HepG2 (cell line): ENCODE results near the gene APLF. TPM values are rescaled to one million over a fixed set of nuclear protein-coding genes. Genes with fewer than 3 reads are reported as not detected.

ENCODE experiments used
- ETV6 ChIP-seq: sonication (generic); formaldehyde crosslinking; conservative IDR thresholded peaks from 2 replicates; pipeline ENCODE4 v1.4.0; 2020; ENCODE audit warnings: missing genetic modification reagents
- KDM5A ChIP-seq: fragments of 200-600 bp; sonication (generic); IDR thresholded peaks from 2 replicates; pipeline ENCODE4 v1.7.0; 2018; ENCODE audit warnings: antibody characterized with exemption, mild to moderate bottlenecking, low read length, borderline replicate concordance
- SALL2 ChIP-seq: sonication (generic); formaldehyde crosslinking; IDR thresholded peaks from 2 replicates; pipeline ENCODE4 v1.8.1; 2023; ENCODE audit warnings: mild to moderate bottlenecking, missing genetic modification reagents, inconsistent platforms
- TCF7 ChIP-seq: sonication (generic); IDR thresholded peaks from 2 replicates; pipeline ENCODE4 v1.6.1; 2016; ENCODE audit warnings: antibody characterized with exemption, low read depth
- WIZ ChIP-seq: sonication (generic); formaldehyde crosslinking; IDR thresholded peaks from 2 replicates; pipeline ENCODE4 v1.5.1; 2020; ENCODE audit warnings: mild to moderate bottlenecking, missing genetic modification reagents
- ZBTB38 ChIP-seq: sonication (generic); formaldehyde crosslinking; IDR thresholded peaks from 2 replicates; pipeline ENCODE4 v1.5.1; 2020; ENCODE audit warnings: mild to moderate bottlenecking, missing genetic modification reagents
- ZNF530 ChIP-seq: sonication (generic); formaldehyde crosslinking; IDR thresholded peaks from 2 replicates; pipeline ENCODE4 v1.5.0; 2020; ENCODE audit warnings: low read depth, mild to moderate bottlenecking, missing genetic modification reagents
- polyA plus RNA-seq, 8 experiments: library from polyadenylated mRNA; depleted of rRNA in 3 of 8; stranded (reverse) in 7 of 8; unstranded in 1 of 8; fragments of >200 nt; fragmentation: Illumina TruSeq in 4 of 8; extraction: Trizol in 4 of 8; gene quantifications; 2 replicates each; pipeline versions ENCODE4 v1.2.1 to v1.2.3, GENCODE V29; 2011 to 2016; ENCODE audit warnings: low read depth in 4 of 8, missing spikeins in 1 of 8, mixed read lengths in 1 of 8; ENCODE audit not compliant: insufficient read depth in 1 of 8
- total RNA-seq, 5 experiments: library from RNA; depleted of rRNA; stranded (reverse); fragments of >200 nt; fragmentation: Illumina TruSeq; extraction: Trizol; gene quantifications; 2 replicates each; pipeline ENCODE4 v1.2.3, GENCODE V29; 2016; ENCODE audit warnings: low read depth in 1 of 5
- TF ChIP-seq, protein P1 (sequence below): sonication (generic); formaldehyde crosslinking; IDR thresholded peaks from 2 replicates; pipeline ENCODE4 v1.5.0; 2020; ENCODE audit warnings: mild to moderate bottlenecking, missing genetic modification reagents
- TF ChIP-seq, protein P2 (sequence below): sonication (generic); formaldehyde crosslinking; IDR thresholded peaks from 2 replicates; pipeline ENCODE4 v1.4.0; 2020; ENCODE audit warnings: missing genetic modification reagents, borderline replicate concordance
- TF ChIP-seq, protein P3 (sequence below): sonication (generic); formaldehyde crosslinking; IDR thresholded peaks from 2 replicates; pipeline ENCODE4 v1.4.0; 2020; ENCODE audit warnings: low read depth, mild to moderate bottlenecking, missing genetic modification reagents
- TF ChIP-seq, protein P4 (sequence below): sonication (generic); formaldehyde crosslinking; IDR thresholded peaks from 2 replicates; pipeline ENCODE4 v1.4.0; 2020; ENCODE audit warnings: missing genetic modification reagents
- TF ChIP-seq, protein P5 (sequence below): sonication (generic); formaldehyde crosslinking; IDR thresholded peaks from 2 replicates; pipeline ENCODE4 v1.9.0; 2021; ENCODE audit warnings: missing genetic modification reagents, borderline replicate concordance
- TF ChIP-seq, protein P6 (sequence below): sonication (generic); formaldehyde crosslinking; IDR thresholded peaks from 2 replicates; pipeline ENCODE4 v1.8.0; 2022; ENCODE audit warnings: mild to moderate bottlenecking, missing genetic modification reagents, moderate library complexity

APLF gene
- total and polyA plus RNA-seq, 2 of the 13 experiments (the other 11 are each of a cell fraction or from before 2014, with no cell fraction given) = 0.45 to 2.2 TPM

DNA sequence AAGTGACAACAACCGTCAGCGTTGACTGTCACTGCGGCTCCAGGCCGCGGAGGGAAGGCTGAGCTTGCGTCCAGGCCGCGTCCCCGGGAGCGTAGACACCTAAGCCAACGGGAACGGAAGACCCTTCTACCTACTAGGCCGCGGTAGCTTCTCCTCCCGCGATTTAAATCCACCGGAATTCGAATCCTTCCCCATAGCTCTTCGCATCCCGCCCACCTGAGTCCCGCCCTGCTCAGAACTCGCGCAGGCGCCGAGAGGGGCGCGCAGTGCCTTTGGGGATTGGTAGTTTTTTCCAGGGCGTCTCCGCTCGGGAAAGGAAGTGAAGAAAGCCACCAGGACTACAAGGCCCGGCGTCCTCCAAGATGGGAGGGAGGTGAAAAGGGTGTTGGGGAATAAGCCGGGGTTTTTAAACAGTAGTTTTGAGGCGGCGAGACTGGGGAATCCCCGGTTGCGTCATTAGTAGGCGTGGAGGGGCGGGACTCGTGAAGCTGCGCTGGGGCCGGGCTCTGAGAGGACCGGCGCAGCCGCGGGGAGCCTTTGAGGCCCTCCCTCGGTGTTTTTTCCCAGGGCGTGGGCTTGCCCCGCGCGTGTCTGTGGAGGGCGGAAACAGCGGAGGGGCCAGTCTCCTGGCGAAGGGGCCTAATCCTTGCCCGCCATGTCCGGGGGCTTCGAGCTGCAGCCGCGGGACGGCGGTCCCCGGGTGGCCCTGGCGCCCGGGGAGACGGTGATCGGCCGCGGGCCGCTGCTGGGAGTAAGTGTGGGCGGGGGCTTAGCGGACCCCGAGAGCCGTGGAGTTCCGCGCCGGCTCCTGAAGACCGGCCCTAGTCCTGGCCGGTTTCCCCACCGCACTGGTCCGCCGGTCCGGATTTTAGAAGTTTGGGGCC, at the start of gene APLF, which contains the start of gene FBXO48 (continued):
- TF ChIP-seq, protein P1, sequence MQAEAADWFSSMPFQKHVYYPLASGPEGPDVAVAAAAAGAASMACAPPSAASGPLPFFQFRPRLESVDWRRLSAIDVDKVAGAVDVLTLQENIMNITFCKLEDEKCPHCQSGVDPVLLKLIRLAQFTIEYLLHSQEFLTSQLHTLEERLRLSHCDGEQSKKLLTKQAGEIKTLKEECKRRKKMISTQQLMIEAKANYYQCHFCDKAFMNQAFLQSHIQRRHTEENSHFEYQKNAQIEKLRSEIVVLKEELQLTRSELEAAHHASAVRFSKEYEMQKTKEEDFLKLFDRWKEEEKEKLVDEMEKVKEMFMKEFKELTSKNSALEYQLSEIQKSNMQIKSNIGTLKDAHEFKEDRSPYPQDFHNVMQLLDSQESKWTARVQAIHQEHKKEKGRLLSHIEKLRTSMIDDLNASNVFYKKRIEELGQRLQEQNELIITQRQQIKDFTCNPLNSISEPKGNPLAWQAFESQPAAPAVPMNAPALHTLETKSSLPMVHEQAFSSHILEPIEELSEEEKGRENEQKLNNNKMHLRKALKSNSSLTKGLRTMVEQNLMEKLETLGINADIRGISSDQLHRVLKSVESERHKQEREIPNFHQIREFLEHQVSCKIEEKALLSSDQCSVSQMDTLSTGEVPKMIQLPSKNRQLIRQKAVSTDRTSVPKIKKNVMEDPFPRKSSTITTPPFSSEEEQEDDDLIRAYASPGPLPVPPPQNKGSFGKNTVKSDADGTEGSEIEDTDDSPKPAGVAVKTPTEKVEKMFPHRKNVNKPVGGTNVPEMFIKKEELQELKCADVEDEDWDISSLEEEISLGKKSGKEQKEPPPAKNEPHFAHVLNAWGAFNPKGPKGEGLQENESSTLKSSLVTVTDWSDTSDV (CRISPR knock-in tag) = 0 out of 2 replicates have a peak, but pooled peaks have one; percentile 49
- TF ChIP-seq SALL2 (CRISPR knock-in tag) (peak; percentile 69; the same call in 1 of the 2 replicates), KDM5A (peak; percentile 33), TCF7 (no peak), ZNF530 (CRISPR knock-in tag) (no peak), ETV6 (CRISPR knock-in tag) (0 out of 2 replicates have a peak, but pooled peaks have one; percentile 37), WIZ (CRISPR knock-in tag) (peak; percentile 56; the same call in 1 of the 2 replicates), ZBTB38 (CRISPR knock-in tag) (no peak)
- TF ChIP-seq, protein P2, sequence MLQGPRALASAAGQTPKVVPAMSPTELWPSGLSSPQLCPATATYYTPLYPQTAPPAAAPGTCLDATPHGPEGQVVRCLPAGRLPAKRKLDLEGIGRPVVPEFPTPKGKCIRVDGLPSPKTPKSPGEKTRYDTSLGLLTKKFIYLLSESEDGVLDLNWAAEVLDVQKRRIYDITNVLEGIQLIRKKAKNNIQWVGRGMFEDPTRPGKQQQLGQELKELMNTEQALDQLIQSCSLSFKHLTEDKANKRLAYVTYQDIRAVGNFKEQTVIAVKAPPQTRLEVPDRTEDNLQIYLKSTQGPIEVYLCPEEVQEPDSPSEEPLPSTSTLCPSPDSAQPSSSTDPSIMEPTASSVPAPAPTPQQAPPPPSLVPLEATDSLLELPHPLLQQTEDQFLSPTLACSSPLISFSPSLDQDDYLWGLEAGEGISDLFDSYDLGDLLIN = peak; percentile 58; the same call in 1 of the 2 replicates
- TF ChIP-seq, protein P3, sequence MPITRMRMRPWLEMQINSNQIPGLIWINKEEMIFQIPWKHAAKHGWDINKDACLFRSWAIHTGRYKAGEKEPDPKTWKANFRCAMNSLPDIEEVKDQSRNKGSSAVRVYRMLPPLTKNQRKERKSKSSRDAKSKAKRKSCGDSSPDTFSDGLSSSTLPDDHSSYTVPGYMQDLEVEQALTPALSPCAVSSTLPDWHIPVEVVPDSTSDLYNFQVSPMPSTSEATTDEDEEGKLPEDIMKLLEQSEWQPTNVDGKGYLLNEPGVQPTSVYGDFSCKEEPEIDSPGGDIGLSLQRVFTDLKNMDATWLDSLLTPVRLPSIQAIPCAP (CRISPR knock-in tag) = no peak
- TF ChIP-seq, protein P4, sequence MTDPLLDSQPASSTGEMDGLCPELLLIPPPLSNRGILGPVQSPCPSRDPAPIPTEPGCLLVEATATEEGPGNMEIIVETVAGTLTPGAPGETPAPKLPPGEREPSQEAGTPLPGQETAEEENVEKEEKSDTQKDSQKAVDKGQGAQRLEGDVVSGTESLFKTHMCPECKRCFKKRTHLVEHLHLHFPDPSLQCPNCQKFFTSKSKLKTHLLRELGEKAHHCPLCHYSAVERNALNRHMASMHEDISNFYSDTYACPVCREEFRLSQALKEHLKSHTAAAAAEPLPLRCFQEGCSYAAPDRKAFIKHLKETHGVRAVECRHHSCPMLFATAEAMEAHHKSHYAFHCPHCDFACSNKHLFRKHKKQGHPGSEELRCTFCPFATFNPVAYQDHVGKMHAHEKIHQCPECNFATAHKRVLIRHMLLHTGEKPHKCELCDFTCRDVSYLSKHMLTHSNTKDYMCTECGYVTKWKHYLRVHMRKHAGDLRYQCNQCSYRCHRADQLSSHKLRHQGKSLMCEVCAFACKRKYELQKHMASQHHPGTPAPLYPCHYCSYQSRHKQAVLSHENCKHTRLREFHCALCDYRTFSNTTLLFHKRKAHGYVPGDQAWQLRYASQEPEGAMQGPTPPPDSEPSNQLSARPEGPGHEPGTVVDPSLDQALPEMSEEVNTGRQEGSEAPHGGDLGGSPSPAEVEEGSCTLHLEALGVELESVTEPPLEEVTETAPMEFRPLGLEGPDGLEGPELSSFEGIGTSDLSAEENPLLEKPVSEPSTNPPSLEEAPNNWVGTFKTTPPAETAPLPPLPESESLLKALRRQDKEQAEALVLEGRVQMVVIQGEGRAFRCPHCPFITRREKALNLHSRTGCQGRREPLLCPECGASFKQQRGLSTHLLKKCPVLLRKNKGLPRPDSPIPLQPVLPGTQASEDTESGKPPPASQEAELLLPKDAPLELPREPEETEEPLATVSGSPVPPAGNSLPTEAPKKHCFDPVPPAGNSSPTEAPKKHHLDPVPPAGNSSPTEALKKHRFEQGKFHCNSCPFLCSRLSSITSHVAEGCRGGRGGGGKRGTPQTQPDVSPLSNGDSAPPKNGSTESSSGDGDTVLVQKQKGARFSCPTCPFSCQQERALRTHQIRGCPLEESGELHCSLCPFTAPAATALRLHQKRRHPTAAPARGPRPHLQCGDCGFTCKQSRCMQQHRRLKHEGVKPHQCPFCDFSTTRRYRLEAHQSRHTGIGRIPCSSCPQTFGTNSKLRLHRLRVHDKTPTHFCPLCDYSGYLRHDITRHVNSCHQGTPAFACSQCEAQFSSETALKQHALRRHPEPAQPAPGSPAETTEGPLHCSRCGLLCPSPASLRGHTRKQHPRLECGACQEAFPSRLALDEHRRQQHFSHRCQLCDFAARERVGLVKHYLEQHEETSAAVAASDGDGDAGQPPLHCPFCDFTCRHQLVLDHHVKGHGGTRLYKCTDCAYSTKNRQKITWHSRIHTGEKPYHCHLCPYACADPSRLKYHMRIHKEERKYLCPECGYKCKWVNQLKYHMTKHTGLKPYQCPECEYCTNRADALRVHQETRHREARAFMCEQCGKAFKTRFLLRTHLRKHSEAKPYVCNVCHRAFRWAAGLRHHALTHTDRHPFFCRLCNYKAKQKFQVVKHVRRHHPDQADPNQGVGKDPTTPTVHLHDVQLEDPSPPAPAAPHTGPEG (CRISPR knock-in tag) = peak; percentile 68; the same call in 1 of the 2 replicates
- TF ChIP-seq, protein P5, sequence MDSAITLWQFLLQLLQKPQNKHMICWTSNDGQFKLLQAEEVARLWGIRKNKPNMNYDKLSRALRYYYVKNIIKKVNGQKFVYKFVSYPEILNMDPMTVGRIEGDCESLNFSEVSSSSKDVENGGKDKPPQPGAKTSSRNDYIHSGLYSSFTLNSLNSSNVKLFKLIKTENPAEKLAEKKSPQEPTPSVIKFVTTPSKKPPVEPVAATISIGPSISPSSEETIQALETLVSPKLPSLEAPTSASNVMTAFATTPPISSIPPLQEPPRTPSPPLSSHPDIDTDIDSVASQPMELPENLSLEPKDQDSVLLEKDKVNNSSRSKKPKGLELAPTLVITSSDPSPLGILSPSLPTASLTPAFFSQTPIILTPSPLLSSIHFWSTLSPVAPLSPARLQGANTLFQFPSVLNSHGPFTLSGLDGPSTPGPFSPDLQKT = no peak
- TF ChIP-seq, protein P6, sequence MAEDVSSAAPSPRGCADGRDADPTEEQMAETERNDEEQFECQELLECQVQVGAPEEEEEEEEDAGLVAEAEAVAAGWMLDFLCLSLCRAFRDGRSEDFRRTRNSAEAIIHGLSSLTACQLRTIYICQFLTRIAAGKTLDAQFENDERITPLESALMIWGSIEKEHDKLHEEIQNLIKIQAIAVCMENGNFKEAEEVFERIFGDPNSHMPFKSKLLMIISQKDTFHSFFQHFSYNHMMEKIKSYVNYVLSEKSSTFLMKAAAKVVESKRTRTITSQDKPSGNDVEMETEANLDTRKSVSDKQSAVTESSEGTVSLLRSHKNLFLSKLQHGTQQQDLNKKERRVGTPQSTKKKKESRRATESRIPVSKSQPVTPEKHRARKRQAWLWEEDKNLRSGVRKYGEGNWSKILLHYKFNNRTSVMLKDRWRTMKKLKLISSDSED (CRISPR knock-in tag) = no peak
